DND-41 (cell line): Measurements from ENCODE around the gene FGFR1OP2.

Source experiments
- EZH2 ChIP-seq: IDR thresholded peaks from 3 replicates; pipeline ENCODE4 v1.6.1; 2012; ENCODE audit warnings: borderline replicate concordance, low read depth, mild to moderate bottlenecking, moderate library complexity, low read length, inconsistent platforms; ENCODE audit not compliant: severe bottlenecking
- TF ChIP-seq, protein P1 (sequence below): IDR thresholded peaks from 2 replicates; pipeline ENCODE4 v1.5.1; 2012; ENCODE audit warnings: borderline replicate concordance, low read length, moderate library complexity, mild to moderate bottlenecking; ENCODE audit not compliant: poor library complexity, severe bottlenecking; ENCODE audit errors: extremely low read depth

DNA sequence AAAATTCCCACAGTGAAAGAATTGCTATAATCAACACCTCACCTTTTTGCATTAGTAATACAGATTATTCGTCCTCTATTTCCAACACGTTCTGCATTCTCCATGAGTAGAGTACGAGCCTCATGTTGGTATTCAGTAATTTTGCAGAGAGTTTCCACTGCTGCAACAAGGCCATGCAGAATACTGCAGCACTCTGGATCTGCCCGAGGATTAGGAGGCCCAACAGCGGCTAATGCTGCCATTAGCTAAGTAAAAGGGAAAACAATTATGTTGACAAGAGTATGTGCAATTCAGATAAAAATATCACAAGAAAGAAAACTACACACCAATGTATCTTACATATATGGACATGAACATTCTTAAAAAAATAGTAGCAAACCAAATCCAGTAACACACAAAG is 9.6 kb upstream of the FGFR1OP2 start:
- TF ChIP-seq, protein P1, sequence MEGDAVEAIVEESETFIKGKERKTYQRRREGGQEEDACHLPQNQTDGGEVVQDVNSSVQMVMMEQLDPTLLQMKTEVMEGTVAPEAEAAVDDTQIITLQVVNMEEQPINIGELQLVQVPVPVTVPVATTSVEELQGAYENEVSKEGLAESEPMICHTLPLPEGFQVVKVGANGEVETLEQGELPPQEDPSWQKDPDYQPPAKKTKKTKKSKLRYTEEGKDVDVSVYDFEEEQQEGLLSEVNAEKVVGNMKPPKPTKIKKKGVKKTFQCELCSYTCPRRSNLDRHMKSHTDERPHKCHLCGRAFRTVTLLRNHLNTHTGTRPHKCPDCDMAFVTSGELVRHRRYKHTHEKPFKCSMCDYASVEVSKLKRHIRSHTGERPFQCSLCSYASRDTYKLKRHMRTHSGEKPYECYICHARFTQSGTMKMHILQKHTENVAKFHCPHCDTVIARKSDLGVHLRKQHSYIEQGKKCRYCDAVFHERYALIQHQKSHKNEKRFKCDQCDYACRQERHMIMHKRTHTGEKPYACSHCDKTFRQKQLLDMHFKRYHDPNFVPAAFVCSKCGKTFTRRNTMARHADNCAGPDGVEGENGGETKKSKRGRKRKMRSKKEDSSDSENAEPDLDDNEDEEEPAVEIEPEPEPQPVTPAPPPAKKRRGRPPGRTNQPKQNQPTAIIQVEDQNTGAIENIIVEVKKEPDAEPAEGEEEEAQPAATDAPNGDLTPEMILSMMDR: no peak
- no peak for TF ChIP-seq EZH2
